Right kidney (tissue), 9 donors: ENCODE measurements around the gene ZMYND19.
"Not testable (repeated sequence)": the region's sequence is repeated elsewhere in the genome, so short reads cannot be mapped to it uniquely, and the experiment has no call there.

Source experiments
- DNase-seq: peaks from one replicate; pipeline ENCODE4 v3.0.0-alpha.2; 2016
- long read RNA-seq, 8 donors: transcript quantifications; one replicate each; lab custom pipeline, GENCODE V29; 2026

ZMYND19 gene
- long read RNA-seq, donor 1, transcript ZMYND19-201 (6 exons, 1,375 nt), result major isoform, 15 of 15 reads
- long read RNA-seq, donor 1, partial matches to known transcripts, result 0 of 15 reads
- long read RNA-seq, donor 1, other reads (novel, unspliced or antisense), result 0 of 15 reads
- long read RNA-seq, donor 2, transcript ZMYND19-201 (6 exons, 1,375 nt), result major isoform, 16 of 16 reads
- long read RNA-seq, donor 2, partial matches to known transcripts, result 0 of 16 reads
- long read RNA-seq, donor 2, other reads (novel, unspliced or antisense), result 0 of 16 reads
- long read RNA-seq, donor 3, transcript ZMYND19-201 (6 exons, 1,375 nt), result major isoform, 8 of 8 reads
- long read RNA-seq, donor 3, partial matches to known transcripts, result 0 of 8 reads
- long read RNA-seq, donor 3, other reads (novel, unspliced or antisense), result 0 of 8 reads
- long read RNA-seq, donor 4, transcript ZMYND19-201 (6 exons, 1,375 nt), result major isoform, 16 of 16 reads
- long read RNA-seq, donor 4, partial matches to known transcripts, result 0 of 16 reads
- long read RNA-seq, donor 4, other reads (novel, unspliced or antisense), result 0 of 16 reads
- long read RNA-seq, donor 5, transcript ZMYND19-201 (6 exons, 1,375 nt), result major isoform, 26 of 26 reads
- long read RNA-seq, donor 5, partial matches to known transcripts, result 0 of 26 reads
- long read RNA-seq, donor 5, other reads (novel, unspliced or antisense), result 0 of 26 reads
- long read RNA-seq, donor 6, transcript ZMYND19-201 (6 exons, 1,375 nt), result major isoform, 13 of 13 reads
- long read RNA-seq, donor 6, partial matches to known transcripts, result 0 of 13 reads
- long read RNA-seq, donor 6, other reads (novel, unspliced or antisense), result 0 of 13 reads
- long read RNA-seq, donor 7, transcript ZMYND19-201 (6 exons, 1,375 nt), result major isoform, 18 of 18 reads
- long read RNA-seq, donor 7, partial matches to known transcripts, result 0 of 18 reads
- long read RNA-seq, donor 7, other reads (novel, unspliced or antisense), result 0 of 18 reads
- long read RNA-seq, donor 8, transcript ZMYND19-201 (6 exons, 1,375 nt), result major isoform, 15 of 15 reads
- long read RNA-seq, donor 8, partial matches to known transcripts, result 0 of 15 reads
- long read RNA-seq, donor 8, other reads (novel, unspliced or antisense), result 0 of 15 reads

GRCh38 chr9:137590469-137591383 is at the start of gene ZMYND19:
ZMYND19 (minus strand) TSS chr9:137590512; CDS start chr9:137590263, 249 bp downstream.
- peak; percentile 89 for DNase-seq

- no peak for DNase-seq
These were observed 49.2 kb upstream of the ZMYND19 start for GRCh38 chr9:137639303-137640051.

GRCh38 chr9:137638680-137639079 is 48.4 kb upstream of the ZMYND19 start:
- no peak for DNase-seq

GRCh38 chr9:137634016-137634415 is 43.7 kb upstream of the ZMYND19 start:
- no peak for DNase-seq

GRCh38 chr9:137632230-137633161 is 42.2 kb upstream of the ZMYND19 start:
- DNase-seq, result no peak

- no peak for DNase-seq
These were observed 41.3 kb upstream of the ZMYND19 start for GRCh38 chr9:137631345-137632229.

- DNase-seq, result no peak
These were observed 40.4 kb upstream of the ZMYND19 start for GRCh38 chr9:137630679-137631078.

GRCh38 chr9:137630126-137630525 is 39.8 kb upstream of the ZMYND19 start:
- DNase-seq, result no peak

GRCh38 chr9:137627406-137627805 is 37.1 kb upstream of the ZMYND19 start:
- not testable (repeated sequence) for DNase-seq

- no peak for DNase-seq
These were observed 36.2 kb upstream of the ZMYND19 start for GRCh38 chr9:137626464-137626863.

GRCh38 chr9:137622211-137622610 is 31.9 kb upstream of the ZMYND19 start:
- not testable (repeated sequence) for DNase-seq

GRCh38 chr9:137621131-137621757 is 30.9 kb upstream of the ZMYND19 start:
- DNase-seq, result no peak

- no peak for DNase-seq
These were observed 30.3 kb upstream of the ZMYND19 start for GRCh38 chr9:137620581-137620980.

GRCh38 chr9:137620048-137620405 is 29.7 kb upstream of the ZMYND19 start:
- no peak for DNase-seq

GRCh38 chr9:137619240-137620047 is 29.1 kb upstream of the ZMYND19 start:
- peak; percentile 76 for DNase-seq

- DNase-seq, result peak; percentile 91
These were observed 28.1 kb upstream of the ZMYND19 start, which contains the start of gene EHMT1 for GRCh38 chr9:137618105-137619067. EHMT1 (plus strand) TSS chr9:137619005; CDS start chr9:137619029, 24 bp downstream.
